GM12892 (cell line): ENCODE data around the gene TMCC2.

Experiments
- POLR2A ChIP-seq: IDR thresholded peaks from 2 replicates; pipeline ENCODE4 v1.6.1; 2011; ENCODE audit warnings: low read depth, low read length, control low read depth
- POLR2AphosphoS5 ChIP-seq: IDR thresholded peaks from 2 replicates; pipeline ENCODE4 v1.6.1; 2011; ENCODE audit warnings: low read depth, low read length, control low read depth

- no peak for TF ChIP-seq POLR2AphosphoS5
- TF ChIP-seq POLR2A, result no peak
These were observed 42.0 kb downstream of the TMCC2 start for GRCh38 chr1:205269711-205270110.
